Medulla oblongata (tissue), 1 donor: ENCODE data around the gene TMEM245.
A peak's percentile ranks its signal among the peaks of the same experiment; 100 is the strongest.

Experiments used
- DNase-seq: peaks from one replicate; pipeline ENCODE4 v3.0.0-alpha.2; 2015; ENCODE audit errors: extremely low spot score

TMEM245 gene

DNA sequence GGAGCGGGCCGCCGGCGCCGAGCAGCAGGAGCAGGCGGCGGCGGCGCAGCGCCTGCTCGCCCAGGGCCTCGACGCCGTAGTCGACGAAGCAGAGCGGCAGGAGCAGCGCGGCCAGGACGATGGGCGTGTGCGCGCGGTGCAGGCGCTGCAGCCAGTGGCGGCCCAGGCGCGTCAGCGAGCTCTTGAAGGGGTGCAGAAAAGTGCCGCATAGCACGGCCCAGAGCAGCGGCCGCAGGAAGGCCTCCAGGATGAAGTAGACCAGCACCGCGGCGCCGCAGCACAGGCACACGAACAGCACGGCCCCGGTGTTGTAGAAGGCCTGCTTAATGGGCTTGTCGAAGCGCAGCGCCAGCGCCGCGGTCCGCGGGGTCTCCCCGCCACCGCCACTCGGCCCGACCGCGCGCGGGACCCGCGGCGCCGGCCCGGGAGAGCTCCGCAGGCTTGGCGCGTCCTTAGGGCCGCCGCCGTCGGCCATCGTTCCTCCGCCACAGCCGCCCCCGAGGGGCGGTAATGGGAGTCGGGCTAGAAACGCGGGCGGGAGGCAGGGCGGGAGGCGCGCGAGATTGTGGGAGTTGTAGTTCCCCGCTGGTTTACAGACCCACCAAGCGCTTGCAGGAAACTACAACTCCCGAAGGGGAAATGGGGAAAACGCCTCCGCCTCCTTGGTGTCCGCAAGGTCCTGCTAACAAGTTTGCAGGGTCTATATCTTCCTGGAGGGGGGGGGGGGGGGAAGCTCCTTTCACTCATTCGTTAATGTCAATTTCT, at the start of gene TMEM245:
TMEM245 (minus strand) TSS at position 509 of the 765 bp plus-strand sequence; CDS start at position 475, 34 bp downstream.
- peak; percentile 99 for DNase-seq

DNA sequence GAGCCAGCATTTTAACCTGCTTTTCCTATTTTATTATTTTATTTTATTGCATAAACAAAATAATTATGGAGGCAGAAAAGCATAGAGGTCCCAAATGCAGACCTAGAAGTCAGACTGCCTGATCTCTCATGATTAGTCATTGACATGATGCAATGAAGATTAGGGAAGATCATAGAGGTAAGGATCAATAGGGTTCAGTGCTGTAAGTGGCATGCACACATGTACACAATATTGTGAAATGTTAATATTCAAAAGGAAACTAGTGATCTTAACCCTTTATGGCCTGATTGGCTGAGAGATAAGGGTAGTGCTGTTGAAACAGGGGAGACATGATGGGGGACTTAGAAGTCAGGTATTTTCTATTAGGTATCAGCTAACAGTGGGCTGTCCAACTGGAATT, 48.4 kb upstream of the TMEM245 start:
- no peak for DNase-seq

DNA sequence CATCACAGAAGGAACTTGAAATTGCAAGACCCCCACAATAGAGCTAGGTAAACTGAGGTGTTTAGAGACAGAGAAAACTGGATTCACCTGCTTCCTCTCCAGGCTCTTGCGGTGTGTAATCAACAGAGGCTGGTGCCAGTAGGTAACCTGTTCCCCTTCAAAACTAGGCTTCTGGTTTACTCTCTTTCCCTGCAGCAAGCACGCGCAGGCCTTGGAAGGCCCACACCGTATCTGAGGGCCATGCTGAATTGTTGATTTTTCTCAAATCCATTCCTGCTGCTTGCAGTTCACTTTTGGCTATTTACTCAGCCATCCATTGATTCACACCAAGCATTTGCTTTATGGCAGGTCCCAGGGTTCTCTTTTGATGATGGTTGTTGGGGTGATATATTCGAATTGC, 48.0 kb upstream of the TMEM245 start:
- DNase-seq, result no peak

DNA sequence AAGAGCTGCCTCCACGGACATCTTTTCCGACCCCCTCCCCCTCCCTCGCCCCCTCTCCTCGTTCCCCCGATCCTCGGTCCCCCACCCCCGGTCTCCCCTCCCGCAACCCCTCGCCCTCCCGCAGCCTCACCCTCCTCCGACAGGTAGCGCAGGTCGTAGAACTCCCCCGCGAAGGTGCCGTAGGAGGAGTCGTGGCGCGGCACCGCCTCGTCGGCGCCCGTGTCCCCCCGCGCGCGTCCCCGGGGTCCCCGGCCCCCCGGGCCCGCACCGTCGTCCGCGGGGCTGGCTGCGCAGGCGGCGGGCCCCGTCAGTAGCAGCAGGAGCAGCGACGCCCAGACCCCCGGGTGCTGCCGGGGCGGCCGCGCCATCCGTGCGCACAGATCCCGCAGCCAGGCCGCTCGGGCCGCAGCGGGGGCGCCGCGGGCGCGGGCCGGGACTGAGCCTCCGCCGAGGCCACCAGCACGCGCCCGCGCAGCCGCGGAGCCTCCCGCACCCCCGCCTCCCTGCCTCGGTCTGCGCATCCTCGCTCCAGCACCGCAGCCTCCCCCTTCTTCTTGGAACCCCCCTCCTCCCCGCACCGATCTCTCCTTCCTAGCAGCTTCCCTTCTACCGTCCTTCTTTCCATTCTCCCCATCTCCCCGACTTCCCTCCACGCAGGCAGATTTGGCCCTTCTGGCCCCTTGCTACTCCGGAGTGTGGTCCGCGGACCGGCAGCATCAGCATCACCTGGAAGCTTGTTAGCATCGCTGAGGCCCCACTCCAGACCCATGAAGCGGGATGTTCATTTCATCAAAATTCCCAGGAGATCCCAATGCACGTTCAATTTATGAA, 47.2 kb upstream of the TMEM245 start, which contains the start of gene FRRS1L:
FRRS1L (minus strand) TSS at position 479 of the 831 bp plus-strand sequence; CDS start at position 368, 111 bp downstream.
- DNase-seq, result peak; percentile 14

DNA sequence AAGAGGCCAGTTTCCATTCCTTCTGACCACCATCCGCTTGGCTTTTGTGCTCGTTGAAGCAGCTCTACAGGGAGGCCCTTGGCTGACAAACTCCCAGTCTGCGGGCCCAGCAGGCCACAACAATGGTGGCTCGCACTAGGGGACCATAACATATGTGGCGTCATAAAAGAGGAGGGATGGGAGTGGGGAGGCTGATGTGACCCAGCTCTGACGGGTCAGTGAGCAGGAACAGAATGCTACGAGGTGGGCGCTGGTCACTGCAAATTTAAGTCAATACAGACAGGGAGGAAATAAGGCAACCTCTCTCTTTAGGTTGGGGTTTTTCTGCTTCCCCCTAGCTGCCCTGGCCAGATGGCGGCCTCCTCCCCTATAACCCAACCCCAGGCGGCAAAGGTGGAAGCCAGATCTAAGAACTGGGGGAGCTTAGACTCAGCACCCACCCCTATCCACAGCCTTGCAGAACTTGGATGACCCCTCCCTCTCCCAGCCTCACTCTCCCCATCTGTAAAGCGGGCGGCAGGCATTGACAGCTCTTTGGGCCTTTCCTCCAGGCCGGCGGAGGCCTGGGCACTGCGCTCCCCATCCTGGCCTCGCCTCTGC, 46.5 kb upstream of the TMEM245 start:
- DNase-seq, result no peak

GRCh38 chr9:109164042-109164441, 44.3 kb upstream of the TMEM245 start:
- DNase-seq, result no peak

DNA sequence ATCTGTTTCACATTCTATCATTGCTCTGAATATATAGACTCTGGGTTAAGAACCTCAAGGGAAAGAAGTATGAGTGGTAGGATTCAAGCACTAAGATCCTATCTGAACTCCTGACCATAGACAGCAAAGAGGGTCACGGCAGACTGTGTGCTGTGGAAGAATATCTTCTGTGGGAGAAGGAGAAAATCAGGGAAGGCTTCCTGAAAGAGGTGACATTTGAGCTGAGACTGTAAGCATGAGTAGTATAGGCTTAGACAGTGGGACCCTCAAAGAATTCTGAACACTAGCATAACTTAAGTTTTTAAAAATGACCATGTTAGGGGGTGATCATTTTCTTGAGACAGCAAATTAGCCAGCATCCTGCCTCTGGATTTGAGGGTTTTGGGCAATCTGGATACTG, 43.4 kb upstream of the TMEM245 start:
- DNase-seq, result no peak

DNA sequence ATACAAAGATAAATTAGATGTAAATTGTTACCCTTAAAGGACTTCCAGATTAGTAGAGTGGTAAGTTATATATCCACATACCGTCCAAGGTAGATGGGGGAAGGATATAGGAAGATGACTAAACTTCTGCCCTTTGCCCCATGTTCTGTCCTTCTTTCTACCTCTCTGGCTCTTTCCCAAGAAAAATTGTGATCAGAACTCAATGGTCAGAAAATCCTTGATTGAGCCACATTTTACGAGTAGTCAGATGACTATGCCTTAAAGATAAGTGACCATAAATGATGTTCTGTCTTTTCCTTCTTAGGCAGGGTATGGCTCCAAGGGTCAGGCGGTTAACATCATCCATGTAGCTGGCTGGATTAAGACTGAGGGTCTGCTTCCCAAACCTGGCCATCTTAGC, 42.9 kb upstream of the TMEM245 start:
- no peak for DNase-seq

DNA sequence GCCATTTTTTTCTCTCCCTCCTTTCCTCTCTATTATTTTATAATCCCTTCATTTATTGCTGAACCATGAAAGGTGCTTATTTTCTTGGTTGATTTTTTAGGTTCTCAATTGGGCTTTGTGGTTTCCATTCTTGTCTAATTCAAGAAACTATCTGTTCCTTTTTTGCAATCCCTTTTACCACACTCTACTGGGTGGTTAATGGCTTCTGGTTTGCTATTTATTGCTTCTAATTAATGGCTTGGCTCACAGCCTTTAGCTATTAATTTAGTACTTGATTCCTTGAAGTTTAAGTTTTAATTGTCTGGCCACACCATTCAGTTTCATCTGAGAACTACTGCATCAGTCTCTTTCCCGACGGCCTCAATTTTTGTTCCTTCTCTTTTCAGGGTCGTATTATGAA, 41.7 kb upstream of the TMEM245 start:
- DNase-seq, result no peak

DNA sequence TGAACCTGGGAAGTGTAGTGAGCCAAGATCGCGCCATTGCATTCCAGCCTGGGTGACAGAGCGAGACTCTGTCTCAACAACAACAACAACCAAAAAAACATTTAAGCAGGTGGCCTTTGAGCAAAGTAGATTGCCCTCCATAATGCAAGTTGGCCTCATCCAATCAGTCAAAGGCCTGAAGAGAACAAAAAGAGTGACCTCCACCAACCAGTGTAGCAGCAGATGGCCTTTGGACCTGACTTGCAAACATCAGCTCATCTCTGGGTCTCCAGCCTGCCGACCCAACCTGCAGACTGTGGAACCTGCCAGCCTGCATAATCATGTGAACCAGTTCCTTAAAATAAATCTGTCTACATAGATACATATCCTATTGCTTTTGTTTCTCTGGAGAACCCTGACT, 39.8 kb upstream of the TMEM245 start:
- DNase-seq, result no peak

DNA sequence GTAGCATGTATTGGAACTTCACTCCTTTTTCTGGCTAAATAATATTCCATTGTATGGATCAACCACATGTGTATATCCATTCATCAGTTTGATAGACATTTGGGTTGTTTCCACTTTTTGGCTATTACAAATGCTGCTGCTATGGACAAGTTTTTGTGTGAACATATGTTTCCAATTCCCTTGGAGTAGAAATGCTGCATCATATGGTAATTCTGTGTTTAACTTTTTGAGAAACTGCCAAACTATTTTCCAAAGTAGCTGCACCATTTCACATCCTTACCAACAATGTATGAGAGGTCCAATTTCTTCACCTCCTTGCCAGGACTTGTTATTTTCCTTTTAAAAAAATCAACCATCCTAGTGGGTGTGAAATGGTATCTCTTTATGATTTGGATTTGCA, 38.9 kb upstream of the TMEM245 start:
- DNase-seq, result no peak

GRCh38 chr9:109156708-109157107, 37.0 kb upstream of the TMEM245 start:
- DNase-seq, result no peak

GRCh38 chr9:109150925-109151545, 31.3 kb upstream of the TMEM245 start:
- no peak for DNase-seq

- DNase-seq, result no peak
Measured at GRCh38 chr9:109149722-109150121, 30.0 kb upstream of the TMEM245 start.

DNA sequence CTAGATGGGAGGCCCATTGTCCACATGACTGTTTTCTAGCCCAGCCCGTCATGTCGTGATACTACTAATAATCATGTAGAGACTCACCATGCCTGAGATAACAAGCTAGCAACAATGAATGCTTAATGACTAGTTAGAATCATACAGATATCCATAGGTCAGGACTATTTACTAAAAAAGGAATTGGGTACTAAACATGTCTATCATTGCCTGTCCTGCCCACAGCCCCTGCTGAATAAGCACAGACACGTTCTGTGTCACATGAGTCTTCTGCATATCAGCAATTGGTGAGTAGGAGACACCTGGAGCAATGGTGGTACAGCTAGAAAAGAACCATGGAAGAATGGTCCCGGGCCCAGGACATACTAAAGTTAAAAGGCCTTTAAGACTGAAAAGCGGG, 29.3 kb upstream of the TMEM245 start:
- no peak for DNase-seq

DNA sequence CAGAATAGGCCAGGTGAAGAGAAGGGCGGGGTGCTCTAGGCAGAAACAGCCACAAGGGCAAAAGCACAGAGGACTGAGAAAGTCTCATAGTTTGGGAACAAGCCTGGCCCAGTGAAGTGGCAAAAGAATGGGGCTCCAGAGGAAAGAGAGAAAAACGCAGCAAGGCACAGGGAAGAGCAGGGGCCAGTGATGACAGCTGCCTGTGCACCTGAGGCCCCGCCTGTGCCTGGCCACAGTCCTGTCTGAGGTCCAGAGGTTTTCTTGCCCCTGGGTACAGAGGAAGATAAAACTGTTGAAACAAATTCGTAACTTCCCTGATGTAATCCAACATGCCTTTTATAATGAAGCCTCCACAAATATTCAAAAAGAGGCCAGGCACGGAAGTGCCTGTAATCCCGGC, 25.3 kb upstream of the TMEM245 start:
- no peak for DNase-seq

GRCh38 chr9:109143881-109144562, 24.3 kb upstream of the TMEM245 start:
- no peak for DNase-seq

DNA sequence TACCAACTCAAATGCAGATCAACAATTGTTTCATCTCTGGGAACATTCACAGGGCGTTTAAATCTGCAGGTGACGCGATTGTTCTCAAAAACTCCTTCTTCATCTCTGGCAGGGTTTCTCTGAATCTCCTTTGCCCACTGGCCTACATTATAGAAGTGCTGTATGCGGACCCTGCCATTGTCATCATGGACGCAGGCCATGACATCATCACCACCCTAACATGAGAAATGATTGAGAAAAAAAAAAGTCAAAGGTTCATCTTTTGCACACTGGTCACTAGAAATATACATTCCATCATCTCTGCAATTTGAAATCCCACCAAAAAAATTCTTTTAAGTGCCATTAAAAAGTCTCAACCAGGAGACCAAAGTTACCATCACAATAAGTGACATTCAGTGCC, 21.6 kb upstream of the TMEM245 start:
- DNase-seq, result no peak

DNA sequence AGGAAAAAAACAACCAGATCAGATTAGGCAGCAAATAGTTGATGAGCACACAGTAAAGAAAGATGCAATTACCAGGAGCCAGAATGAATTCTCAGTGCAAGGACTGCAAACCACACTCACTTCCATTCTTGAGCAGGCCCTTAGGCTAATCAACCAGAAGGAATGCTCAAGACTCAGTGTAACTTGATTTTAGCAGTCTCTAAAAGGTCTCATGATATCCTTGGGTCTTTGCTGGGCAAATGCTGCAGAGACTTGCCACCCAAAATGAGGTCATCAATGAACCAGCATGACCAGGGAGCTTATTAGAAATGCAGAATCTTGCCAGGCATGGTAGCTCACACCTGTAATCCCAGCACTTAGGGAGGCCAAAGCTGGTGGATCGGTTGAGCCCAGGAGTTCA, 20.1 kb upstream of the TMEM245 start:
- DNase-seq, result no peak

DNA sequence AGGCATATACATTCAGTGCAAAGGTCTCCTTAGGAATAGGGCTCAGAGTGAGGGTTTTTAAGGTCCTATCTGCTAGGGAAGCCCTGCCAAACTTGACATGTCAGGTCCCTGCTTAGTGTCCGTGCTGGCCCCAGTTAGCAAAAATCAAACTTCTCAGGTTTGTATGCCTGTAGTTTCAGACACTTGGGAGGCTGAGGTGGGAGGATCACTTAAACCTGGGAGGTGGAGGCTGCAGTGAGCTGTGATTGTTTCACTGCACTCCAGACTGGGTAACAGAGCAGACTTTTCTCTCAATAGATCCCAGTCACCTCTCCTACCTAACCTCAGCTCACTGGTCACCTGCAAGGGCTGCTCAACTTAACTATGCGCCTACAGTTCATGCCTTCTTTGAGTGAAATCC, 18.7 kb upstream of the TMEM245 start:
- DNase-seq, result no peak

DNA sequence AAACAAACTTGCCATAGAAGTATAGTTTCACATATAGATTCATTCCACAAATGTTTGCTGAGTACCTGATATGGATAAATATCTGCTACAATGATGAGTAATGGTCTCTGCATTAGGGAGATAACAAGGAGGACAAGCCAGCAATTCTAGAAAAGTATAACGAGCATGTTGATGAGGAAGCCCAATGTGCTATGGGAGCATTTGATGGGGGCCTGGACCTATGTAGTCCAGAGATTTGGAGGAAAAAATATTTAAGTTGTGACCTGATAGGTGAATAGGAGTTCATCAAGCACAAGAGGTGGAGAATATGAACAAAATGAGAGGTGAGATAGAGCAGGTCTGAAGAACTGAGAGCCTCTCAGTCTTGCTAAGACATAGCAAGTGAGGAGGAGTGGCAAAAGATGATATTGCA, 14.4 kb upstream of the TMEM245 start:
- no peak for DNase-seq

DNA sequence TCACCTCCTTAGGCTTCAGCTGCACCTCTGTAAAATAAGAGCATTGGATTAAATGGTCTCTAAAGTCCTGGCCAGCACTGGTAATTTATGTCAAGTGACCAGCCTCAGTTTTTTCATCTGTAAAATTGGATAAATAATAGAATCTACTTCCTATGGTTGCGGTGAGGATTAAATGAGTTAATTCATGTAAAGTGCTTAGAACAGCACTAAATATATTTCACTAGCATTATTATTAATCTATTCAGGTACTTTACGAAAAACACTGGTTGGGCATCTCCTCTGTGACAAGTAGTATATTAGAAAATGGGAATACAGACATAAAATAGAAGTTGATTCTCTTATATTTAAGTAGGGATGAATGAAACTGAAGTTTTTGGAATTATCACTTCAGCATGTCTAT, 13.8 kb upstream of the TMEM245 start:
- DNase-seq, result no peak
